ENCODE results near the gene RMND5B.
"Not testable (repeated sequence)": the region's sequence is repeated elsewhere in the genome, so short reads cannot be mapped to it uniquely, and the experiment has no call there.

Gene RMND5B

DNA sequence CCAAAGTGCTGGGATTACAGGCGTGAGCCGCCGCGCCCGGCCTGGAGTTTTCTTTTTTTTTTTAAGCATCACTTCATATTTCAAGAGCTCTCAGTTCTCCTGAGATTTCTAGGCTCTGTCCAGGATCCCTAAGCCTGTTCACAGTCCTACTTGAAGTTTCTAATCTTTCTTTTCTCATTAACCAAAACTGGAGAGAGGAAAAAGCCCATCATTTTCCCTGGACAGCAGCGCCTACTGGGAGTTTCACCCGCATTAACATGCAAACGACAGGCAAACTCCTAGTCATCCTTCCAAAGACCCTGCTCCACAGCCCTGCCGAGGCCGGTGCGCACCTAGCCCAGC, 609 bp upstream of the RMND5B start:
- DNase-seq (ENCODE audit: low spot score); FAIRE-seq: not testable (repeated sequence)

DNA sequence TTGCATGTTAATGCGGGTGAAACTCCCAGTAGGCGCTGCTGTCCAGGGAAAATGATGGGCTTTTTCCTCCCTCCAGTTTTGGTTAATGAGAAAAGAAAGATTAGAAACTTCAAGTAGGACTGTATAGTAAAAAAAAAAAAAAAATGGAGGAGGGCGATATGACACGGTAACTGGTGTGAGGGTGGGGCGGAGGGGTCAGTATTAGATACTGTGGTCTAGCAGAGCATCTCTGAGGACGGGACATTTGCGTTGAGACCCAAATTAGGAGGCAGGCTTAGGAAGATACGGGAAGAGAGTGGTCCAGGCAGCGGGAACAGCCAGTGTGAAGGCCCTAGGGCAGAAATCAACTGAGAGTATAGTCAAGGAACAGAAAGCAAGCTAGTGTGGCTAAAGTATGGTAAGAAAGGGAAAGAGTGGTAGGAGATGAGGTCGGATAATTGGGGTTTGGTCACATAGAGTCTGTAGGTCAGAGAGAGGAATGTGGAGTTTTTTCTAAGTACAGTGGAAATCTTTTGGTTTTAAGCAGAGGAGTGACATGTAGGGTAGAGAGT, 707 bp downstream of the RMND5B start:
- FAIRE-seq (no peak), DNase-seq (ENCODE audit: low spot score) (no peak)

DNA sequence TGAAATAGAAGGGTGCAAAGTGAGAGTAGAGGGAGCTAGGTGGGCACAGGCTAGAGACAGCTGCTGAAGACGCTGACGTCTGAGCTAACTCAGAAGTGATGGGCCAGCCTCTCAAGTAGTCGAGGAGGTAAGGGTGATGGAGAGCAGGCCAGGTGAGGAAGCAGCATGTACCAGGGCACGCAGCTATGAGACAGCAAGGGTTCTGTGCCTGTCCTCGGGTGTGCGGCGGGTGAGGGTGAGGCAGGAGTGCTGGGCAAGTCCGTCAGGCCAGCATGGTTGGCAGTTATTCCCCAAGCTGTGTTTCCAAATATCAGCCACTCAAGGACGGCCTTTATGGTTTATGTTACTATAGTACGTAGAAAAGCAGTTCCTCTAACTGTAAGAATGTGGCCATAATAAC, 6.2 kb downstream of the RMND5B start:
- DNase-seq (ENCODE audit: low spot score) (no peak), FAIRE-seq (no peak)

DNA sequence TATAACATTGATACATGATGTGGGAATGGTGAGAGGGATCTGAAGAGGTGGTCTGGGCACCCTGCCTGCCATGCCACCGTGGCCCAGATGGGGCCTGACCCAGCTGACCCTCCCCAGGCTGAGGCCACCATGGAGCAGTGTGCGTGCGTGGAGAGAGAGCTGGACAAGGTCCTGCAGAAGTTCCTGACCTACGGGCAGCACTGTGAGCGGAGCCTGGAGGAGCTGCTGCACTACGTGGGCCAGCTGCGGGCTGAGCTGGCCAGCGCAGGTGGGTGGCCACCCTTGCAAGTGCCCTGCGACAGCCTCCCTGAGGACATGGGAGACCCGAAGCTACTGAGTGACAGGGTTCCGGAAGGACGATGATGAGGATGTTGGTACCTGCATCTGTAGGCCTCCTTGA, 7.2 kb downstream of the RMND5B start:
- no peak for DNase-seq (ENCODE audit: low spot score)
- FAIRE-seq, result no peak

DNA sequence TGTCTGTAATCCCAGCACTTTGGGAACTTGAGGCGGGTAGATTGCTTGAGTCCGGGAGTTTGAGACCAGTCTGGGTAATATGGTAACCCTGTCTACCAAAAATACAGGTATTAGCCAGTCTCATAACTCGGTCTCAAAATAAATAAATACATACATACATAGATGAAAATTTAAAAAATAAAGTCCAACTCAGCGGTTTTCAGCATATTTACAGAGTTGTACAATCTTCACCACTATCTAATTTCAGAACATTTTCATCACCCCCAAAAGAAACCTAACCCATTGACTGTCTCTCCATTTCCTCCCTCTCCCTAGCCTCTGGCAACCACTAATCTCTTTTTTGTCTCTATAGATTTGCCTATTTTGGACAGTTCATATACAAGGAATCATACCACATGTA, 10.7 kb downstream of the RMND5B start:
- no peak for DNase-seq (ENCODE audit: low spot score)
- FAIRE-seq, result no peak

DNA sequence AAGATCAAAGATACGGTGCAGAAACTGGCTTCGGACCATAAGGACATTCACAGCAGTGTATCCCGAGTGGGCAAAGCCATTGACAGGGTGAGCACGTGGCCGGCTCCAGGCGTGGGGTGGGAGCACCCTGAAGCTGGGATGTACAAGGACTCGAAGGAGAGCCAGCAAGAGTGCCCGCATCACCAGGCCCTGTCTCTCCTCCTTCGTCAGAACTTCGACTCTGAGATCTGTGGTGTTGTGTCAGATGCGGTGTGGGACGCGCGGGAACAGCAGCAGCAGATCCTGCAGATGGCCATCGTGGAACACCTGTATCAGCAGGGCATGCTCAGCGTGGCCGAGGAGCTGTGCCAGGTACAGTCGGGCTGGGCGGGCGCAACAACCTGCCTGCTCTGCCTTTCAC, 11.8 kb downstream of the RMND5B start:
- no peak for FAIRE-seq

DNA sequence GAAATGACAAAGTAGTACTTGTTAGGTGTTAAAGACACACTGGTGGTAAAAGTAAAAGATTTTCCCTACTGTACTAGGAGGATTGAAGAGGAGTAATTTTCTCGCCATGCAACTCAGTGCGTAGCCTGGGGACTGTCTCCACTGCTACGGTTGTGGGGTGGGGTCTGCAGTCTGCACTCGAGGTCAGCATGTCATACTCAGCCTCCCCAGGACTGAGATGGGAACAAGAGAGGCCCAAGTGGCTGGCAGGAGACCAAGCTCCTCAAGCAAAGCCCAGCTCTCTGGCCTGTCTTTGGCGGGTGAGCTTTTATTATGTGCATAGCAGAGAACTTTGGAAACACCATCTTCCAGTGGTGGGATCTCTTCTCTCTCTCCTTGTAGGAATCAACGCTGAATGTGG, 12.4 kb downstream of the RMND5B start:
- no peak for DNase-seq (ENCODE audit: low spot score)
- FAIRE-seq, result no peak

More for the DNA sequence above, 11.8 kb downstream of the RMND5B start:
- no peak for DNase-seq (ENCODE audit: low spot score)

DNA sequence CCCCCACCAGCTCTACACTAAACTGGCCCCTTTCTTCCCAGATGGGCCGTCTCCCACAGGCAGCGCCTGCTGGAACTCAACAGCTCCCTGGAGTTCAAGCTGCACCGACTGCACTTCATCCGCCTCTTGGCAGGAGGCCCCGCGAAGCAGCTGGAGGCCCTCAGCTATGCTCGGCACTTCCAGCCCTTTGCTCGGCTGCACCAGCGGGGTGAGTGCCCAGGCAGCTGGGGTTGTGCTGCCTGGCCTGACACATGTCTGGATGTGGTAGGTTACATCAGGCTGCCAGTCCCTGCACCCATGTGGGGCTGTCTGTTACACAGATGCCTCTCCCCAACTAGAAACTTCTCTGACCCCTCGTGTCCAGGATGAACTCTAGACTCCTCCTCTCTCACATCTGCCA, 13.1 kb downstream of the RMND5B start:
- FAIRE-seq (no peak), DNase-seq (ENCODE audit: low spot score) (no peak)

DNA sequence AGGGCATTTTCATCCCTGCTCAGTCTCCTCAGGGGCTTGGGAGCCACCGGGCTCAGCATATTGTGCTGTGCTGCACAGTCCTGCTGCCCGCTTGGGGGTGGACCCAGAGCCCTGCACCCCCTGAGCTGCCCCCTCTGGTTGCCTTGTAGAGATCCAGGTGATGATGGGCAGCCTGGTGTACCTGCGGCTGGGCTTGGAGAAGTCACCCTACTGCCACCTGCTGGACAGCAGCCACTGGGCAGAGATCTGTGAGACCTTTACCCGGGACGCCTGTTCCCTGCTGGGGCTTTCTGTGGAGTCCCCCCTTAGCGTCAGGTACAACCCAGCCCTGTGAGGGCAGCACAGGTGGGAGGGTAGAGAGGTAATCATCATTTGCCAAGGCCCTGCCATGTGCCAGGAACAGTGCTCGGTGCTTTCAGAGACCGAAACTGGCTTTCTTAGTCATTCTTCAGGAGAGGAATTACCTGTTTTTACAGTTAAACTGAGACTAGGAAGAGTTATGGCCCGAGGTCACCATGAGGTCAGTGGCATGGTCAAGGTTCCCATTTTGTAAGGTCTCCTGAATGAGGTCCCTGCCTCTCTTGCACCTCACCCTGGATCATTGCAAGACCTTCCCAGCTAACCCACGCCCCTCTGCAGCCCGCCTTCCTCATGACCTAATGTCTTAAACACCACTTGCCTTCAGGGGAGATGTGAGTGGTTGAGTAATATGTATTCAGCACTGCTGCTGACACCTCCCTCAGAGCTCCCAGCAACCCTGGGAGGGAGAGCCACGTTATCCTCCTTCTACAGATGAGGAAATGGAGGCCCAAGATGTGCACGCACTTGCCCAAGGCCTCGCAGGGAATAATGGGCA, 15.4 kb downstream of the RMND5B start:
- FAIRE-seq (no peak), DNase-seq (ENCODE audit: low spot score) (peak; percentile 28)

DNA sequence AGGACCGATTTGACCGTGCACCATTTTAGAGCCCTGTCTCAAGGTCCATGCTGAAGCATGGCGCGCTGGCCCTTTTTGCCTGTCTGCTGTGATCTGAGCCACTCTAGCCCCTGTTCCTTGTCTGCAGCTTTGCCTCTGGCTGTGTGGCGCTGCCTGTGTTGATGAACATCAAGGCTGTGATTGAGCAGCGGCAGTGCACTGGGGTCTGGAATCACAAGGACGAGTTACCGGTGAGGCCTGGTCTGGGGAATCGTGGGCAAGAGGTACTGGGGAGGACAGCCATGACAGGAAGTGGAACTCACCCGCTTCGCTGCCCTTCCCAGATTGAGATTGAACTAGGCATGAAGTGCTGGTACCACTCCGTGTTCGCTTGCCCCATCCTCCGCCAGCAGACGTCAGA, 16.6 kb downstream of the RMND5B start:
- DNase-seq (ENCODE audit: low spot score) (no peak), FAIRE-seq (no peak)

DNA sequence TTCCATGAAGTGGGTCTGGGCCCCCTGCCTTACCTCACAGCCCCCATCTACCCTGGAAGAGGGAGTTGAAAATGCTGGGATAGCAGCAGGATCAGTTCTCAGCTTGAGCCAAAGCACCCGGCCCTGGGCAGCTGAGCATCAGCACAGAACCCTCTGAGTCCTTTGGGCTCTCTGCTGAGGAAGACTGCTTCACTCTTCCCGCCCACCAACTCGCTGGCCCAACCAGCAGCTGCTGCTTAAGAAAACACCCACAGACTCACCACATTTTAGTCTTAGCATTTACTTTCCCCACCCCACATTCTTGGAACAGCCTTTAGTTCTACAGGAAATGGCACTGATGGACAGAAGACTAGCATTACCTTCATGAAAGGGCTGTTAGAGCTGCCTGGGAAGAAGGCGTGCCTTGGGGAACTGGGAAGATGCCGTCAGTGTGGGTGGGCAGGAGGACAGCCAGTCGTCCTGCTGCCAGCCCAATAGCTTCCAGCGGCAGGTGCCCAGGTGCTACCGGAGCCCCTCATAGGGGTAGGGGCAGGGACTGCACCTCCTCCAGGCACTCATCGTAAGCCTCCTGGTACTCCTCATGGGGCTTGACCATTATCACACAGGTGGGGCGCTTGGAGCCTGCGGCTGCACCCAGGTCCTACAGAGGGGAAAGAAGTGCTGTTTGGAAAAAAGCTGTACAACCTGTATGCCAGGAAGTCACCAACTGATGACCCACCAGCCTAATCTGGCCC, 18.6 kb downstream of the RMND5B start:
- DNase-seq (ENCODE audit: low spot score) (no peak), FAIRE-seq (no peak)

DNA sequence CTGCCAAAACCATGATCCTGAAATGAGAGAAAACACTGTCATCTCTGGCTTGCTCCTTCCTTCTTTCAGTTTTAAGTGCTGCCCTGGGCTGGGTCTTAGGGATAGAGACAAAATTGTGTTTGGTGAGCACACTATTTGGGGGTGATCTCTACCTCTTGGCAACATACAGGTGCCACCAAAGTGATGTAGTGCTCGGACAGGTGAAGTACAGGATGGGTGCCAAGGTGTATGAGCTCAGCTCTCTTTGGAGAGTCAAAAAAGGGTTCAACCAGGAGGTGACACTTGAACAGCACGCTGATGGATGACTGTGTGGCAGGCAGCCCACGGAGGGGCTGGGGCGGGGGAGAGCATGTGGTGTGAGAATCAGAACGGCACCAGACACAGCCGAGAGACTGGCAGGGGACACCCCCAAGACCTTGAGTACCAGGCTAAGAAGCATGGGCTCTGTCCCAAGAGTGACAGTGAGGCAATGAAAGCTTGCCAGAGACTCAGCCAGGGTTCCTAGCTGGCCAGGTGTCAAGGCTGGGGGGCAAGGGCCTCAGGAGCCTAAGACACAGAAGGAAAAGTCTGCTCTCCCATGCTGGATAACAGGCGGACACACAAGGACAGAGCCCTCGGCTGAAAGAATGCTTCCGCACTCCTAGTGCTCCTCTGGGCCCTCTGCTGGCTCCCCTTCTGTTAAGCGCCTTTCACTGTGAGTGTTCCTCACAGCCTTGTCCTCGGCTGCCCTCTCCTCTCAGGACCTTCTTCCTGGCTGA, 20.3 kb downstream of the RMND5B start:
- no peak for DNase-seq (ENCODE audit: low spot score)
- no peak for FAIRE-seq

DNA sequence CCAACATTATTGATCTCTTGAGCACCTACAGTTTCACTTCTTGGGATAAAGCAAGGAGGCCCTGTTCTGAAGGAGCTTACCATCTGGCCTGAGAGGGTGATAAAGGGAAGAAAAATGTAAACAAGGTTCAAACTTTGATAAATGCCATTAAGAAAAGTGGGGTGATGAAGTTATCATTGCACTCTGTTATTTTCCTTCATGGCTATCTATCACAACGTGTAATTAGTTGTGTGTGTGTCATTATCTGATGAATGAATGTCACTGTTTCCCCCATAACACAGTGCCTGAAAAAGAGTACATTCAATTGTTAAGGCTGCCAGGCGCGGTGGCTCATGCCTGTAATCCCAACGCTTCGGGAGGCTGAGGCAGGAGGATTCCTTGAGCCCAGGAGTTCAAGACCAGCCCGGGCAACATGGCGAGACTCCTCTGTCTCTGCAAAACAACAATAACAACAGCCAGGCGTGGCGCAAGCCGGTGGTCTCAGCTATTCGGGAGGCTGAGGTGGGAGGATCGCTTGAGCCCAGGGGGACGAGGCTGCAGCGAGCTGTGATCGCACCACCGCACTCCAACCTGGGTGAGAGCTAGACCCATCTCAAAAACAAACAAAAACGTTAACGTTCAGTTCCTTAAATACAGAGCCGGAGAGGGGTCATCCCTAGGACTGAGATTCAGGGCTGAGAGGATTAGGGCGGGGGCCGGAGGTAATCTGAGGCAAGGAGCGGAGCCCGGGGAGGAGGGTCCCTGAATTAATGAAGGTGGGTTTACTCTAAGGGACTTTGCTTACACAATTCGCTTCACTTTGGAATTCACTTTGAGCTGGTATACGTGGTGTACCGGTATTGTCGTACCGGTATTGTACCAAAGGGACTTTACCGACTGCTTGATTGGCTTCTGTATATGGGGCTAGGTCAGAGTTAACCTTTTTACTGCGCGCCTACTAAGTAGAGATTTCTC, 22.0 kb downstream of the RMND5B start:
- DNase-seq (ENCODE audit: low spot score), result no peak

DNA sequence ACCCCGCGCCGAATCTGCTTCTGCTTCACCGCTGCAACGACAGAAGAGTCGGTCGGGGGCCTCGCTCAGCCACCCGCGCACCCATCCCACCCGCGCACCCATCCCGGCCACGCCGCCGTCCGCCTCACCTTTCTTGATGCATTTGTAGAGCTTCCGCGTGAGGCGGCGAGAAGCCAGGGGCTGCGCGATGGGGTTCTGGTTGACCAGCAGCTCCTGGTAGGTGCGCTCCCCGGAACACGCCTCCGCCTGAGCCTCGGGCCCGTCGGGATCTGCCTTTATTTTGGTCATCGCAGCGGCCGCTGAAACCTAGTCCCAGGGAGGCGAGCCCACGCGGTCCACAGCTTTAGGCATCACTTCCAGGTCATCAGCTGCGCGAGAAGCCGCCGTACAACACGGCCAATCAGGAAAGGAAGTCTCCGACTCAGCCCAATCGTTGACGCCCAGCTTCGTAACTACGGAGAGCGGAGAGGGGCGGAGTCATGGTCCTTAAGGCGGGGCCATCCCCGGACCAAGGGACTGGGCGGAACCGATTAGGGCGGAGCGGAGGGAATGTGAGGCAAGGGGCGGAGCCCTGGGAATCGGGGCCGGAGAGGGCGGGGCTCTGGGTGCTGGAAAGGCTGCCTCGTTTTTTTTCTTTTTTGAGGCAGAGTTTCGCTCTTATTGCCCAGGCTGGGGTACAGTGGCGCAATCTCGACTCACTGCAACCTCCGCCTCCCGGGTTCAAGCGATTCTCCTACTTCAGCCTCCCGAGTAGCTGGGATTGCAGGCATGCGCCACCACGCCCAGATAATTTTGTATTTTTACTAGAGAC, 22.9 kb downstream of the RMND5B start, which contains the start of gene NHP2:
TSS of gene NHP2 (minus strand) at position 356 of the 811 bp plus-strand sequence. CDS start at position 288, 68 bp downstream.
- FAIRE-seq (peak; percentile 92), DNase-seq (ENCODE audit: low spot score) (peak; percentile 94)

More for the DNA sequence above, 22.0 kb downstream of the RMND5B start:
- no peak for FAIRE-seq

DNA sequence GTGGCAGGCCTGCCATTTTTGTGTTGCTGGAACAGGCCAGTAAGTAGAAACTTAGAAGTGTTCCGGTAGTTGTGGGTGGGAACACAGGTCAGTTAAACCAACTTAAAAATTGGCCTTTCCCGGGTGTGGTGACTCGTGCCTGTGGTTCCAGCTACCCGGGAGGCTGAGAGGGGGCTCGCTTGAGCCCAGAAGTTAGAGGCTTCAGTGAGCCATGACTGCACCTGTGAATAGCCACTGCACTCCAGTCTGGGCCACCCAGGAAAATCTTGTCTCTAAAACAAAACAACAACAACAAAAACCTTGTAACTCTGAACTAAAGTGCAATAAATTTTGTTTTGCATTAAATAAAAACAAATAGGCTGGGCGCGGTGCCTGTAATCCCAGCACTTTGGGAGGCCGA, 24.3 kb downstream of the RMND5B start:
- no peak for DNase-seq (ENCODE audit: low spot score)
- FAIRE-seq, result no peak

DNA sequence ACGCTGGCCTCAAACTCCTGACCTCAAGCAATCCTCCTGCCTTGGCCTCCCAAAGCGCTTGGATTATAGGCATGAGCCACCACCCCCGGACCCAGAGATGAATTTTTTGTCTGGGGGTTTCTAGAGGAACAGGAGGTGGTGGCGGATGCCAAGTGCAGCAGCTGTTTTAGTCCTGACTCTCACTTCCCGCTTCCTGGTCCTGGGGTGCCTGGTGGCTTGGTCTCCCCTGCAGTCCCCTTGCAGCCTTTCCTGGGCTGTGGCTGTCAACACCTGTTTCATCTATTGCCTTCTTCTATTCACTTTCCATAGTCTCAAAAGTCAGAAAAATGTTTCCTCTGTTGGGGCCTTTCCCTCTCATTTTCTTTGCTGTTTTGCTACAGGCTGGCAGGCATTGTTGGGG, 29.4 kb downstream of the RMND5B start:
- no peak for FAIRE-seq

DNA sequence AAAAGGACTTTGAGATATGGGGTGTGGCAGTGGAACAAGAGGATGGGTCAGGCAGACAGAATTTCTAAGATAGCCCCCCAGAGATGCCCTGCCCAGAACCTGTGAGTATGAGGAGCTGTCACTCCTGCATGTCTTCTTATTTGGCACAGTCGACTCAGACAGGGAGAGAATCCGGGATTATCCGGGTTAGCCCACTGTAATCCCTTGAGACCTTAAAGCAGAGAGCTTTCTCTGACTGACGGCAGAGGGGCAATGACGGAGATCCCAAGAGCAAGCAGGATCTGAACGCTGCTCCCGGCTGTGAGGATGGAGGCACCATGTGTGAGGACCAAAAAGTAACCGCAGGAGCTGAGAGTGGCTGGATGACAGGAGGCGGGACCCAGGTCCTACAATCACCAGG, 31.7 kb downstream of the RMND5B start:
- DNase-seq (ENCODE audit: low spot score) (no peak), FAIRE-seq (no peak)

More for the DNA sequence above, 29.4 kb downstream of the RMND5B start:
- no peak for DNase-seq (ENCODE audit: low spot score)

DNA sequence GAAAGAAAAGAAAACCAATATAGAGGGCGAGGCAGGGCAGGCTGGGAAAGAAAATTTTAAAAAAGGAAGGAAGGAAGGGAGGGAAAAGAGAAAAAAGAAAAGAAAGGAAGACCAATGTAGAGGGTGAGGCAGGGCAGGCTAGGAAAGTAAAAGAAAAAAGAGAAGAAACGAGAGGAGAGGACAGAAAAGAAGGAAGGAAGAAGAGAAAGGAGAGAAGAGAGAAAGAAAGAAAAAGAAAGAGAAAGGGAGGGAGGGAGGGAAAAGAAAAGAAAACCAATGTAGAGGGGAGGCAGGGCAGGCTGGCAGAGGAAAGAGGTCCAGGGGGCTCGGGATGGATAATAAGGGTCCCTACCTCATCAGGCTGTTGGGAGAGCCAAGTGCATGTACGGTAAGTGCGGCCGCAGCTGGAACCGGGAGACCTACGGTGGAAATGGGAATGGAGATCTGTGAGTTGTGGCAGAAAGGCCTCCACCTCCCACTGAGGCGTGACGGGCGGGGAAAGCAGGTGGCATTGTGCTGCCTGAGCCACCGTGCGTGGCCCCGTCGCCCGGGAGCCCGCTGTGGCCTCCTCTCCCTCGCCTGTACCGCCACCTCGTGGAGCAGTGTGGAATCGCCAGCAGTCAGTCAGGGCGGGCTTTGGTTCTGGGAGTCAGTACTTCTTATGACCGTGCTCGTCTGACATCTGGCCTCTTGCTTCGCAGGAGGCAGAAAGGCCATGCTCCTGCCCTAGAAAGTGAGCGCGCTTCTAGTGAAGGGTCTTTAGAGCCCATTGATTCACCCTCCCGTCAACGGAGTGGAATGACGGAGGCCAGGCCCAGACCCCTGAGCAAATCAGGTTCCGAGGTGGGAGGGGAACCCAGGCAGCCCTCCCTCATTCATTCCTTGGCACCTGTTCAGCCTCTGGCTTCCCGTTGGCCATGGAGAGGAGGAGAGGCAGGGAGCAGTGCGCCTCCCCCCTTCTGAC, 33.2 kb downstream of the RMND5B start:
- peak; percentile 58 for DNase-seq (ENCODE audit: low spot score)
- FAIRE-seq, result no peak
